GM18507 (cell line): ENCODE measurements around the gene CPED1.
"Not testable (repeated sequence)": the region's sequence is repeated elsewhere in the genome, so short reads cannot be mapped to it uniquely, and the experiment has no call there.

ENCODE experiments used
- DNase-seq: peaks from one replicate; pipeline ENCODE4 v3.0.0; 2011; ENCODE audit warnings: low read depth; ENCODE audit not compliant: insufficient read length; ENCODE audit errors: extremely low spot score
- FAIRE-seq: peaks from 2 replicates; lab custom pipeline; 2011; peaks lifted over from hg19 to GRCh38; lab: Jason Lieb, UNC

Gene CPED1

GRCh38 chr7:121158665-121159064 is 170.2 kb downstream of the CPED1 start:
- no peak for FAIRE-seq
- DNase-seq, result no peak

- FAIRE-seq, result no peak
Measured at GRCh38 chr7:121159553-121159952, 171.0 kb downstream of the CPED1 start.

GRCh38 chr7:121160150-121161008 is 171.9 kb downstream of the CPED1 start:
- DNase-seq, result no peak
- FAIRE-seq, result no peak

More at GRCh38 chr7:121159553-121159952, 171.0 kb downstream of the CPED1 start:
- no peak for DNase-seq

DNA sequence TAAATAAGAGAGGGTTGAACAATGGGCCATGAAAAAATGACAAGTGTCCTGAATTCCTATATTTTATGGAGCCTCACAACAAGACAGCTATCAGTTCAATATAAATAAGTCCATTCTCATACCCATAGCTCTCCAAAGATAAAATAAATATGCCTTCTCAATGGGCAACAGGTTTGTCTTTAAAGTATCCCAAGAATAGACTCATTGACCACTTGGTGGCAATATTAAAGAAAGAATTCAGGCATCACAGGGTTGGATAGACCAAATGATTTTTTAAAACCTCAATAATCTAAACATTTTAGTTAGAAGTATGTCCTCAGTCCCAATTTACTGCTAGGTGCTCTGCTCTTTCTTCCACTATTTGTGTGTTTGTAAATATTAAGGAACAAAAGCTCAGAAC is 175.2 kb downstream of the CPED1 start:
- FAIRE-seq (no peak), DNase-seq (no peak)

DNA sequence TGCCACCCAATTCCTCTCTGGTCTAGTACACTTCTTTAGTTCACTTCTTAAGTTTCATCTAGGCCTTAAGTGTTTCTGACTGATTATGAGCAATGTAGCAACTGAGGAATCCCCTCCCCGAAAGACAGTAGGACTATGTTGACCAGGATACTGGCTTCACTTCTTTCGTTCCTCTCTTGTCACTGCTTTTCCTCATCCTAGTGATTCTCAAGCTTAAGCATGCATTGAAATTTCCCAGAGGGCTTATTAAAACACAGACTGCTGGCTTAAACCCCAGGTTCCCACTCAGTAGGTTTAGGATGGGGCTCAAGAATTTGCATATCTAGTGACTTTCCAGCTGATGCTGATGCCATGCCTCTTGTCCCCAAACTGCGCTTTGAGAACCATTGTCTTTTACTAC is 175.7 kb downstream of the CPED1 start:
- FAIRE-seq (no peak), DNase-seq (no peak)

GRCh38 chr7:121166916-121167315 is 178.4 kb downstream of the CPED1 start:
- no peak for FAIRE-seq
- no peak for DNase-seq

GRCh38 chr7:121167971-121168370 is 179.5 kb downstream of the CPED1 start:
- DNase-seq, result no peak
- FAIRE-seq, result no peak

- DNase-seq (no peak), FAIRE-seq (no peak)
Measured at GRCh38 chr7:121169469-121169868, 181.0 kb downstream of the CPED1 start.

- DNase-seq (no peak), FAIRE-seq (no peak)
Measured at GRCh38 chr7:121172484-121172883, 184.0 kb downstream of the CPED1 start.

DNA sequence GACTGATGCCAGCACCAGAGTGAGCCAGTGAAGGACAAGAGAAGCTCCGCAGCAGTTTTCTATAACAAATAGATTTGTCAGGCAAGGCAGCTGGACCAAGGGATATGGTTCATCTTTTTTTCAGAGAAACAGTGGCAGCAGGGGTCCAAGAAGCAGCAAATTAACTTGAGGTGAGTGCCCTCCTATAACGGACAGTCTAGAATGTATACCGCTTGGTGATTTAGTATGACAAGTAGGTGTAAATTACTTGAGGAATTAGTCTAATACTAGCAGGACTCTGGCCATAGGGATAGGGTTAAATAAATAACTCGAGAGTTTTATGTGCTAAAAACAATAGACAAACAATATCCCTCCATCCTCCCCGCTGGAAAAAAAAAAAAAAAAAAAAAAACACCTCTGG is 187.3 kb downstream of the CPED1 start:
- FAIRE-seq (no peak), DNase-seq (no peak)

DNA sequence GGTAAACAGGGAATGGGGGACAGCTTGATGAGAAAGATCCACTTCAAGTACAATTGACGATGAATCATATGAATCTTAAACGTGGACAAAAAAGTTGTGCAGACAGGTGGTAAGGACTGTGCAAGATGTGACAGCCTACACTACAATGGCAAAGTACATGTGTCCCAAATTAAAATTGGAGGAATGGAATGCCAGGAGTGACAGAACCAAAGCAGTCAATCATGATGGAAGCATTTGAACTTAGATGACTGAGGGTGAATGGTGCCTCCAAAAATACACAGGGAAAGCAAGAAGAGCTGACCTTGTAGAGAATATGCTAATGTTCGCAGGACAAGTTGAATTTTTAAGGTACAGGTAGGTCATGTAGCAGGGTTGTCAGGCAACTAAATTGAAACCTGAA is 189.9 kb downstream of the CPED1 start:
- FAIRE-seq (no peak), DNase-seq (no peak)

GRCh38 chr7:121178869-121179497 is 190.5 kb downstream of the CPED1 start:
- DNase-seq (no peak), FAIRE-seq (peak; percentile 78)

DNA sequence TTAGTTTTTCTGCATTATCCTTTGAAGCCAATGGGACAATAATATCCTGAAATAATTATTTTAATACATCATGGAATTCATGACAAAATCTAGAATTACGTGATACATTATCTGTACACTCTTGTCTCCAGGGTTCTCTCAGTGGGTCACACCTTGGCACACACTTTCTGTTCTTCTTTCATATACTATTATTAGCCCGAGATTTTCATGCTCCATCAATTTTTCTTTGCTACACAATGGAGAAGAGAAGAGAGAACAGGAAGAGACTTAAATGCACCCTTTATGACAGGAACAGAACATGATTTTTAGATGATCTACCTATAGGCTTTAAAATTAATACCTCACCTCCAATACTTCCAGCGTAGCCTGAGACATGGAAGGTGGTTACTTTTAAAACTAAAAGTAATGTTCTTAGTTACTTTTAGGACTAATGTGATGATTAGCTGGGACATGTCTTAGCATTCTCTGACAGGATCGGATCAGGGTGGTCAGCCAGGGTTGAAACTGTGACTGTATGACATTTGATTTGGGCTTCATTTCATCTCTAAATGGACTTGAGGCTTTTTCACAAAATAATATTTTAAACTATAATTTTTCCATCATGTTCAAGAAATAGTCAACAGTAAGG is 192.0 kb downstream of the CPED1 start:
- DNase-seq, result peak; percentile 12
- peak; percentile 89 for FAIRE-seq

DNA sequence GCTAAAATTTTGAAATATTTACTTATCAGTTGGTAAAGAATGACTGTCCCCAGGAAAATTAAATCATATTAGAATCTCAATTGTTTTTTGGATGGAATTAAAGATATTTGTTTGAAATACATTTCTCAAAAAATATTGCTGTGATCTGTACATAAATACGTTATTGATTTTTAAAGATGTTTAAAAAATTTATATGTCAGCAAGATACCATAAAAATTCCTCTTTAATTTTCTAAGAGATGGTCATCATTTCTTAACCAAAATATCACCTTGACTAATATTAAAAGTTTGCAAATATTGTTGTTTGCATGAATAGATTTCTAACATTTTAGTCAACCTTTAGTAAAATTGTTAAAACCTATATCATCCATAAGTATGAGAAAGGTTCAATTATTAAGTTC is 192.8 kb downstream of the CPED1 start:
- FAIRE-seq (peak; percentile 68), DNase-seq (no peak)

GRCh38 chr7:121182281-121182680 is 193.8 kb downstream of the CPED1 start:
- DNase-seq (no peak), FAIRE-seq (peak; percentile 59)

- no peak for FAIRE-seq
- no peak for DNase-seq
Measured at GRCh38 chr7:121182902-121183301, 194.4 kb downstream of the CPED1 start.

GRCh38 chr7:121183883-121184282 is 195.4 kb downstream of the CPED1 start:
- FAIRE-seq, DNase-seq: not testable (repeated sequence)

- FAIRE-seq, result no peak
- no peak for DNase-seq
Measured at GRCh38 chr7:121186746-121187145, 198.2 kb downstream of the CPED1 start.

DNA sequence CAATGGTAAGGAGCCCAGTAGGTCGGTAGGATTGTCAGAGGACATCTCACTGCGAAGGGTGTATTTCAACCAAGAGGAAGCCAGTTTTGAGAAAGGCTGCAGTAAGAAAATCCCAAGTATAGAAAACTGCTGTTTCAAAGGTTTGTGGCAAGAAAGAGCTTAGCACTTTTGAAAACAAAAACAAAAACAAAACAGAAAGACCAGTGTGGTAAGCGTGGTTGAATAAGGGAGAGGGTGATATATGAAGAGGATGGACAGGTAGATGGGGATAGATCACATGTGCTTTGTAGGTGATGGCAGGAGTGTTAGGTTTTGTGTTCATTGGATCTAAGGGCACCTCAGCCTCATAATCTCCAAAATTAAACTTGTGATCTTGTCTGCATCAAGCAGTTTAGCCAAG is 198.7 kb downstream of the CPED1 start:
- FAIRE-seq (peak; percentile 59), DNase-seq (no peak)

GRCh38 chr7:121187676-121188075 is 199.2 kb downstream of the CPED1 start:
- DNase-seq, result no peak
- no peak for FAIRE-seq

- FAIRE-seq (no peak), DNase-seq (no peak)
Measured at GRCh38 chr7:121192834-121193233, 204.3 kb downstream of the CPED1 start.
